ENCODE data around the gene RPSA. TPM values are rescaled to one million over a fixed set of nuclear protein-coding genes. Genes with fewer than 3 reads are reported as not detected.

Gene RPSA
- total RNA-seq (1,000 to 10,000 TPM in 1 of 7 donors, 100 to 1,000 TPM in 6; 795 to 1,012 (median 943) TPM), polyA plus RNA-seq (1,000 to 10,000 TPM; 2,699 to 3,649 (median 3,099) TPM)
- long read RNA-seq, donor 1, transcript RPSA-201 (7 exons, 1,171 nt), result major isoform, 483 of 608 reads
- long read RNA-seq, donor 1, transcript RPSA-205 (2 exons, 622 nt), result minor isoform, 5 of 608 reads
- long read RNA-seq, donor 1, transcript RPSA-206 (3 exons, 596 nt), result minor isoform, 6 of 608 reads
- long read RNA-seq, donor 1, partial matches to known transcripts, result 59 of 608 reads
- long read RNA-seq, donor 1, other reads (novel, unspliced or antisense), result 52 of 608 reads
- long read RNA-seq, donor 2, transcript RPSA-205 (2 exons, 622 nt), result minor isoform, 5 of 684 reads
- long read RNA-seq, donor 2, transcript RPSA-207 (5 exons, 1,227 nt), result minor isoform, 7 of 684 reads
- long read RNA-seq, donor 2, transcript RPSA-201 (7 exons, 1,171 nt), result major isoform, 540 of 684 reads
- long read RNA-seq, donor 2, partial matches to known transcripts, result 70 of 684 reads
- long read RNA-seq, donor 2, other reads (novel, unspliced or antisense), result 59 of 684 reads

DNA sequence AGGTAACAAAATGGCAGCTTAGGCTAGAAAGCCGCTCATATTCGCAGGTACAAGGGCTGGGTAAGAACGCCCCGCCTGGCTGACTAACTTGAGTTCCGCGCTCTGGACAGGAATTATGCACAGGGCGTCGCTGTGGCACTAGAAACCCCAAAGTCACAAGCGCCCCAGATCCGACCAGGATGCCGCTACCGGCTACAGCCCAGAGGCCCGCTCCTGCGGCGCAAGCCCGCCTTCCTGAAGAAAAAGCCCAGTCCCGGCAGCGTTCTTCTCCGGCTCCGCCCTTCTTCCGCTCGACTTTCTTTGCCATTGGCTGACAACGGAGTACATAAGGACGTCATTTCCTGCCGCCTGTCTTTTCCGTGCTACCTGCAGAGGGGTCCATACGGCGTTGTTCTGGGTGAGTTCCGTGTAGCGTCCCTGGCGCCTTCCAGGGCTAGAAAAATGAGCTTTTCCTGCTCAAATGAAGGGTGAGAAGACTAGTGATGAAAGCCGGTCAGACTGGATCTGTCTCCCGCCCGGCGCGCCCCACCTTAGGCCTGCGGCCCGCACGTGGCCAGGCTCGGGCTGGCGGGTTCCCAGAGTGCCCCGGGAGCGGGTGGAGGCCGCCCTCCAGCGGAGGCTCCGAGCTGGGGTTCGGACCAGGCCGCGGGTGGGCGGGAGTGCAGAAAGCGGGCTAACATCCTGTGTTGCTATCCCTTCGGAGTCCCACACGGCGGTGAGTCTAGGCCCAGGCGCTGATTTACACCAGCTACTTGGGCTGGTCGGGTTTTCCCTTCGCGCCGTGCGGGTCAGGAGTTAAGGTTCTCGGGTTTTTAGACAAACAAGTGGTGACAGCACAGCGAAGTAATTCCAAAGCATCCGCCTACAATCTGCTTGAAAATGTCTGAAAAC, at the start of gene RPSA:
TSS of gene RPSA (plus strand) at position 353 of the 891 bp plus-strand sequence. CDS start 934 bp downstream, outside the sequence.
- H3K4me3 ChIP-seq, result peak within 1 kb of the TSS; percentile 62 to 95 (median 87)
- intact Hi-C loops (cut with DNase I; ENCODE audit: low total_unique reads), result no loop called here

DNA sequence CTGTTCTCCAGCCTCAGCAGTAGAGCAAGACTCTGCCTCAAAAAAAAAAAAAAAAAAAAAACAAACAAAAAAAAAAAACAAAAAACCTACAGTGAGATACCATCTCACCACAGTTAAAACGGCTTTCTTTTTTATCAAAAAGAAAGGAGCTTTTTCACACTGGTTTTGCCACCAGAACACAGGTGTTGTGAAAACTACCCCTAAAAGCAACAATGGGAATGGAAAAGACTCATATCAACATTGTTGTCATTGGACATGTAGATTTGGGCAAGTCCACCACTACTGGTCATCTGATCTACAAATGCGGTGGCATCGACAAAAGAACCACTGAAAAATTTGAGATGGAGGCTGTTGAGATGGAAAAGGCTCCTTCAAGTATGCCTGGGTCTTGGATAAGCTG, 48.2 kb upstream of the RPSA start:
- Histone ChIP-seq H3K27me3 (replicated peaks in 1 of 7) (no peaks in the 10 kb centered on the region), H3K27ac (no peak overlapping the region), H3K36me3 (no peaks in the 10 kb centered on the region), H3K4me3 (no peak overlapping the region), H3K4me1 (peaks cover 0 to 15% (median 0%) of the 10 kb centered on the region in 6 donors), H3K9me3 (no peaks in the 10 kb centered on the region)
- no peak for DNase-seq
- intact Hi-C loops (cut with DNase I; ENCODE audit: low total_unique reads), result no loop called here
- no peak for TF ChIP-seq POLR2A (IDR thresholded peaks at IDR 0.05)
- TF ChIP-seq, protein P1, sequence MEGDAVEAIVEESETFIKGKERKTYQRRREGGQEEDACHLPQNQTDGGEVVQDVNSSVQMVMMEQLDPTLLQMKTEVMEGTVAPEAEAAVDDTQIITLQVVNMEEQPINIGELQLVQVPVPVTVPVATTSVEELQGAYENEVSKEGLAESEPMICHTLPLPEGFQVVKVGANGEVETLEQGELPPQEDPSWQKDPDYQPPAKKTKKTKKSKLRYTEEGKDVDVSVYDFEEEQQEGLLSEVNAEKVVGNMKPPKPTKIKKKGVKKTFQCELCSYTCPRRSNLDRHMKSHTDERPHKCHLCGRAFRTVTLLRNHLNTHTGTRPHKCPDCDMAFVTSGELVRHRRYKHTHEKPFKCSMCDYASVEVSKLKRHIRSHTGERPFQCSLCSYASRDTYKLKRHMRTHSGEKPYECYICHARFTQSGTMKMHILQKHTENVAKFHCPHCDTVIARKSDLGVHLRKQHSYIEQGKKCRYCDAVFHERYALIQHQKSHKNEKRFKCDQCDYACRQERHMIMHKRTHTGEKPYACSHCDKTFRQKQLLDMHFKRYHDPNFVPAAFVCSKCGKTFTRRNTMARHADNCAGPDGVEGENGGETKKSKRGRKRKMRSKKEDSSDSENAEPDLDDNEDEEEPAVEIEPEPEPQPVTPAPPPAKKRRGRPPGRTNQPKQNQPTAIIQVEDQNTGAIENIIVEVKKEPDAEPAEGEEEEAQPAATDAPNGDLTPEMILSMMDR (IDR thresholded peaks at IDR 0.05 in 8 of 11, conservative IDR thresholded peaks at IDR 0.05 in 3 of 11), result no peak
- TF ChIP-seq POLR2AphosphoS5 (IDR thresholded peaks at IDR 0.05), result no peak
- 63 to 80% (median 67%) methylated on average over 3 of the region's 3 CpGs for WGBS, 5 donors

More for the DNA sequence above, at the start of gene RPSA:
- H3K36me3 ChIP-seq, result peaks cover 6 to 46% (median 37%) of the 10 kb centered on the region in 6 donors
- WGBS, 5 donors, result 0 to 1% (median 0%) methylated on average over 59 to 63 of the region's 63 CpGs
- peak; percentile 99 for DNase-seq
- TF ChIP-seq, protein P1 (IDR thresholded peaks at IDR 0.05 in 8 of 11, conservative IDR thresholded peaks at IDR 0.05 in 3 of 11), result peak in 10 of 11 experiments; percentile 15 to 62 (median 36)
- TF ChIP-seq POLR2AphosphoS5 (IDR thresholded peaks at IDR 0.05) (peak; percentile 96 to 100 (median 97)), POLR2A (IDR thresholded peaks at IDR 0.05) (peak; percentile 30 to 89 (median 78))
- peak within 1 kb of the TSS; percentile 84 to 92 (median 88) for H3K27ac ChIP-seq
- no peaks in the 10 kb centered on the region for H3K9me3 ChIP-seq
- no peaks in the 10 kb centered on the region for H3K27me3 ChIP-seq (replicated peaks in 1 of 7)
- H3K4me1 ChIP-seq, result peaks cover 27 to 54% (median 43%) of the 10 kb centered on the region in 6 donors

DNA sequence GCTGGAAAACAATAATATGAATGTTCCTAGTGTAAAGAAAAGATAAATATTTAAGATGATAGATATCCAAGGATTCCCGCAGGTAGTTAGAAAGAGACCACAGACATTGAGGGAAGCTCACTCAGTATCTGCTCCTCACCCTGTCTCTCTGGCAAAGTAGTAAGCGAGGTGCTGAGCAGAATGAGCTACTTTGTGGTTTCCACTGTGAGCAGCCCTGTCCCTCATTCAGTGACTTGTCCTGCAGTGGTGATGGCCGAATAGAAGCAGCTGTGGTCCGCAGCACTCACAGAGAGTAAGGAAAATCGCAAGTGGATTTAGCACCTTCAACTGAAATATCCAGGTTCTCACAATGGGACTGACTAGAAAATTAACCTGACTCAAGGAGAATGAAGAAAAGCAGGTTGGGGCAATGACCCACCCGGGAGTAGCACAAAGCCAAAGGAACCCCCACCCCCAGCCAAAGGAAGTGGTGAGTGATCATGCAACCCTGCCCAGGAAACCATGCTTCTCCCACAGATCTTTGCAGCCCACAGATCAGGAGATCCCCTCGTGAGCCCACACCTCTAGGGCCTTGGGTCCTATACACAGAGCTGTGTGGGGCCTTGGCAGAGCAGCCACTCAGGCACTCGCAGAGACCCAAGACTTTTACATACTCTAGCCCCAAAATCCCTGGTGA, 45.1 kb upstream of the RPSA start:
- intact Hi-C loops (cut with DNase I; ENCODE audit: low total_unique reads), result no loop called here
- H3K36me3 ChIP-seq, result no peaks in the 10 kb centered on the region
- TF ChIP-seq POLR2A (IDR thresholded peaks at IDR 0.05) (no peak), POLR2AphosphoS5 (IDR thresholded peaks at IDR 0.05) (no peak)
- TF ChIP-seq, protein P1 (IDR thresholded peaks at IDR 0.05 in 8 of 11, conservative IDR thresholded peaks at IDR 0.05 in 3 of 11), result no peak
- peaks cover 0 to 15% (median 0%) of the 10 kb centered on the region in 6 donors for H3K4me1 ChIP-seq
- 35 to 52% (median 46%) methylated on average over 6 to 8 of the region's 8 CpGs for WGBS, 5 donors
- no peak overlapping the region for H3K27ac ChIP-seq
- no peak for DNase-seq
- H3K4me3 ChIP-seq, result no peak overlapping the region
- H3K9me3 ChIP-seq, result no peaks in the 10 kb centered on the region
- H3K27me3 ChIP-seq (replicated peaks in 1 of 7), result no peaks in the 10 kb centered on the region
